Measurements from ENCODE around the gene AFM. TPM values are rescaled to one million over a fixed set of nuclear protein-coding genes. Genes with fewer than 3 reads are reported as not detected.

The AFM gene
- total RNA-seq, 1 donor from 2014 or later, result not detected

- intact Hi-C loops (cut with micrococcal nuclease), result no loop called here
- no peak for TF ChIP-seq CTCF (IDR thresholded peaks at IDR 0.05)
- CTCF ChIA-PET, result no interaction called here
- H3K27me3 Mint-ChIP-seq, result peaks cover 16% of the 10 kb centered on the region
- H3K4me3 Mint-ChIP-seq, result no peak overlapping the region
- no peak for DNase-seq
- H3K36me3 Mint-ChIP-seq (ENCODE audit: low read depth), result no peaks in the 10 kb centered on the region
- H3K4me1 Mint-ChIP-seq, result no peaks in the 10 kb centered on the region
- no peak for ATAC-seq (ENCODE audit: low read depth)
- POLR2A ChIA-PET, result no interaction called here
- no peak overlapping the region for H3K27ac Mint-ChIP-seq
- no peaks in the 10 kb centered on the region for H3K9me3 Mint-ChIP-seq
Measured at GRCh38 chr4:73523126-73523525, 41.6 kb downstream of the AFM start.

- no peak for DNase-seq
- no peaks in the 10 kb centered on the region for H3K9me3 Mint-ChIP-seq
- H3K36me3 Mint-ChIP-seq (ENCODE audit: low read depth), result no peaks in the 10 kb centered on the region
- no peak overlapping the region for H3K27ac Mint-ChIP-seq
- peaks cover 13% of the 10 kb centered on the region for H3K27me3 Mint-ChIP-seq
- no peak overlapping the region for H3K4me3 Mint-ChIP-seq
- no peaks in the 10 kb centered on the region for H3K4me1 Mint-ChIP-seq
- intact Hi-C loops (cut with micrococcal nuclease), result no loop called here
- no peak for ATAC-seq (ENCODE audit: low read depth)
- ChIA-PET POLR2A (no interaction called here), CTCF (no interaction called here)
- no peak for TF ChIP-seq CTCF (IDR thresholded peaks at IDR 0.05)
Measured at GRCh38 chr4:73525611-73526010, 44.1 kb downstream of the AFM start.

- Mint-ChIP-seq H3K27me3 (peaks cover 5% of the 10 kb centered on the region), H3K4me1 (no peaks in the 10 kb centered on the region), H3K36me3 (ENCODE audit: low read depth) (no peaks in the 10 kb centered on the region), H3K9me3 (no peaks in the 10 kb centered on the region), H3K4me3 (no peak overlapping the region), H3K27ac (no peak overlapping the region)
- ATAC-seq (ENCODE audit: low read depth), result no peak
- ChIA-PET CTCF (no interaction called here), POLR2A (interaction anchor here (0.8 kb wide), 1 partner anchor 10 kb away, joined by 7 read pairs; no protein-coding TSS in a partner anchor)
- TF ChIP-seq CTCF (IDR thresholded peaks at IDR 0.05), result no peak
- intact Hi-C loops (cut with micrococcal nuclease), result no loop called here
- DNase-seq, result no peak
Measured at GRCh38 chr4:73527196-73527595, 45.7 kb downstream of the AFM start.

- Mint-ChIP-seq H3K27ac (no peak overlapping the region), H3K9me3 (no peaks in the 10 kb centered on the region), H3K36me3 (ENCODE audit: low read depth) (no peaks in the 10 kb centered on the region), H3K27me3 (peaks cover 2% of the 10 kb centered on the region), H3K4me1 (no peaks in the 10 kb centered on the region), H3K4me3 (no peak overlapping the region)
- no peak for TF ChIP-seq CTCF (IDR thresholded peaks at IDR 0.05)
- DNase-seq (no peak), ATAC-seq (ENCODE audit: low read depth) (no peak)
- intact Hi-C loops (cut with micrococcal nuclease), result no loop called here
- ChIA-PET POLR2A (no interaction called here), CTCF (no interaction called here)
Measured at GRCh38 chr4:73528171-73528570, 46.6 kb downstream of the AFM start.

GRCh38 chr4:73533515-73534422 lies 52.2 kb downstream of the AFM start:
- no peak overlapping the region for H3K27ac Mint-ChIP-seq
- POLR2A ChIA-PET, result no interaction called here
- DNase-seq, result no peak

More at GRCh38 chr4:73533515-73534422, 52.2 kb downstream of the AFM start:
- ATAC-seq (ENCODE audit: low read depth), result no peak
- Mint-ChIP-seq H3K4me3 (no peak overlapping the region), H3K9me3 (no peaks in the 10 kb centered on the region), H3K27me3 (peaks cover 8% of the 10 kb centered on the region), H3K36me3 (ENCODE audit: low read depth) (no peaks in the 10 kb centered on the region), H3K4me1 (no peaks in the 10 kb centered on the region)
- CTCF ChIA-PET, result no interaction called here
- TF ChIP-seq CTCF (IDR thresholded peaks at IDR 0.05), result no peak
- intact Hi-C loops (cut with micrococcal nuclease), result no loop called here

Measured in activated B cell treated with CpG ODN at 0.5 μM for 24 hours (primary cell).